Measurements from ENCODE around the gene BDKRB2. TPM values are rescaled to one million over a fixed set of nuclear protein-coding genes. Genes with fewer than 3 reads are reported as not detected.

BDKRB2 gene
- total and polyA plus RNA-seq, 2 of the 8 experiments (the other 6 are each of a cell fraction or from before 2014, with no cell fraction given) = 0.13 to 0.21 TPM

- H3K4ac ChIP-seq (replicated peaks; ENCODE audit: insufficient read length, low read depth, low read length) = no peak overlapping the region
- H3K4me3 ChIP-seq (ENCODE audit: extremely low read depth in 1 of 4, insufficient read depth in 2 of 4, low read depth in 3 of 4, low read length in 4 of 4) = no peak overlapping the region
- H2AFZ ChIP-seq (ENCODE audit: low read length) = no peak overlapping the region
- H4K8ac ChIP-seq (ENCODE audit: extremely low read depth, insufficient read depth, low read length) = no peak overlapping the region
- H3K4me2 ChIP-seq (ENCODE audit: insufficient read depth in 1 of 2, low read depth in 2 of 2, low read length in 2 of 2) = no peak overlapping the region
- TF ChIP-seq SUZ12 (IDR thresholded peaks at IDR 0.05; ENCODE audit: low read length) = no peak
- TF ChIP-seq TAF1 (IDR thresholded peaks at IDR 0.05; ENCODE audit: low read depth, low read length) = no peak
- no peak for TF ChIP-seq TAF7 (optimal IDR thresholded peaks at IDR 0.05; ENCODE audit: borderline replicate concordance, low read depth, low read length)
- WGBS, 2 experiments (ENCODE audit: extremely low coverage in 1 of 2, insufficient coverage in 1 of 2, insufficient read length in 1 of 2, insufficient replicate concordance in 2 of 2, low coverage in 1 of 2, low lambda C conversion rate in 2 of 2, missing lambda C conversion rate in 1 of 2) = 85% methylated on average over 5 of the region's 5 CpGs; no CpG with 5 or more reads in 1 of the 2 experiments
- H3K56ac ChIP-seq (replicated peaks; ENCODE audit: insufficient read length, low read depth, low read length) = no peak overlapping the region
- no peak overlapping the region for H4K91ac ChIP-seq (replicated peaks; ENCODE audit: insufficient read length, low read length)
- ChIA-PET CTCF (ENCODE audit: partially characterized antibody) (interaction anchor here (0.6 to 12.6 kb wide), 23 partner anchors 9 to 714 kb away, joined by 3 to 268 read pairs (median 5); partner anchors contain the start of gene BDKRB1), POLR2A (ENCODE audit: partially characterized antibody) (no interaction called here)
- H3K23ac ChIP-seq (ENCODE audit: insufficient read length) = no peak overlapping the region
- H2AK5ac ChIP-seq (ENCODE audit: low read depth, low read length) = no peak overlapping the region
- DNase-seq (ENCODE audit: low read depth in 1 of 2, low spot score in 2 of 2) = no peak
- H3K27ac ChIP-seq (ENCODE audit: low read depth, low read length) = no peak overlapping the region
- peaks cover 4 to 10% of the 10 kb centered on the region in 2 experiments; a peak in 3 of 4 replicates for H3K9me3 ChIP-seq (ENCODE audit: insufficient read depth in 2 of 2, low read depth in 1 of 2, low read length in 1 of 2)
- no peaks in the 10 kb centered on the region for H3K79me2 ChIP-seq (ENCODE audit: control insufficient read depth in 1 of 2, insufficient read depth in 2 of 2, low read length in 2 of 2)
- no peaks in the 10 kb centered on the region for H4K20me1 ChIP-seq (replicated peaks in 1 of 2; ENCODE audit: control insufficient read depth in 1 of 2, insufficient read depth in 2 of 2, low read length in 2 of 2)
- no peaks in the 10 kb centered on the region for H3K27me3 ChIP-seq (replicated peaks in 1 of 4; ENCODE audit: control insufficient read depth in 3 of 4, extremely low read depth in 1 of 4, insufficient read depth in 3 of 4, low read length in 3 of 4)
- no peaks in the 10 kb centered on the region; a peak in 2 of 8 replicates for H3K36me3 ChIP-seq (ENCODE audit: control insufficient read depth in 2 of 4, insufficient read depth in 4 of 4, low read length in 3 of 4)
- no peak overlapping the region for H2BK120ac ChIP-seq (replicated peaks; ENCODE audit: low read depth, low read length)
- no peaks in the 10 kb centered on the region for H3K79me1 ChIP-seq (ENCODE audit: low read depth, low read length)
- no peak for FAIRE-seq
- no peak overlapping the region for H3K9ac ChIP-seq (replicated peaks in 1 of 4; ENCODE audit: extremely low read depth in 1 of 4, low read depth in 3 of 4, low read length in 3 of 4)
- H3K4me1 ChIP-seq (replicated peaks in 1 of 4; ENCODE audit: control insufficient read depth in 3 of 4, insufficient read depth in 4 of 4, low read length in 3 of 4) = peaks cover 0 to 6% (median 2%) of the 10 kb centered on the region in 4 experiments; a peak in 2 of 7 replicates
- H3K14ac ChIP-seq (ENCODE audit: insufficient read length) = no peak overlapping the region
- H2BK20ac ChIP-seq (ENCODE audit: low read length) = no peak overlapping the region
- no peak overlapping the region for H2BK12ac ChIP-seq (ENCODE audit: low read depth, low read length)
- no peak overlapping the region for H2BK15ac ChIP-seq (ENCODE audit: low read length)
- no peak overlapping the region for H2BK5ac ChIP-seq (ENCODE audit: low read depth, low read length)
- H4K5ac ChIP-seq (ENCODE audit: insufficient read length, low read depth, low read length) = no peak overlapping the region
- H3K23me2 ChIP-seq (ENCODE audit: low read depth, low read length) = no peaks in the 10 kb centered on the region
- no peak overlapping the region for H3K18ac ChIP-seq (ENCODE audit: extremely low read depth, low read length)
Observed at GRCh38 chr14:96274122-96274521, 69.5 kb downstream of the BDKRB2 start.

Measured in H1 (cell line).